Immature natural killer cell (primary cell): Measurements from ENCODE around the gene C1QB. TPM values are rescaled to one million over a fixed set of nuclear protein-coding genes. Genes with fewer than 3 reads are reported as not detected.

Source experiments
- DNase-seq, 3 donors: peaks; one replicate each; pipeline ENCODE4 v3.0.0; 2022; ENCODE audit warnings: mixed read lengths in 1 of 3
- H3K27ac Mint-ChIP-seq, 6 donors: one replicate each; pipeline ENCODE4 v1.8.0; 2020; ENCODE audit warnings: mixed read lengths in 6 of 6, mild to moderate bottlenecking in 5 of 6, inconsistent platforms in 4 of 6, moderate library complexity in 3 of 6
- H3K27me3 Mint-ChIP-seq, 3 donors: one replicate each; pipeline ENCODE4 v1.8.0; 2020 to 2021; ENCODE audit warnings: low read depth in 3 of 3, mild to moderate bottlenecking in 3 of 3, mixed read lengths in 3 of 3, moderate library complexity in 3 of 3, inconsistent platforms in 1 of 3
- H3K36me3 Mint-ChIP-seq, 3 donors: one replicate each; pipeline ENCODE4 v1.8.0; 2020; ENCODE audit warnings: mixed read lengths in 3 of 3, inconsistent platforms in 2 of 3, mild to moderate bottlenecking in 2 of 3
- H3K4me1 Mint-ChIP-seq, 2 donors: one replicate each; pipeline ENCODE4 v1.8.0; 2020; ENCODE audit warnings: inconsistent platforms in 2 of 2, mild to moderate bottlenecking in 2 of 2, mixed read lengths in 2 of 2, moderate library complexity in 1 of 2
- H3K4me3 Mint-ChIP-seq, 5 donors: one replicate each; pipeline ENCODE4 v1.8.0; 2020; ENCODE audit warnings: mild to moderate bottlenecking in 5 of 5, mixed read lengths in 5 of 5, inconsistent platforms in 3 of 5, moderate library complexity in 3 of 5
- H3K9me3 Mint-ChIP-seq, 6 donors: one replicate each; pipeline ENCODE4 v1.8.0; 2020; ENCODE audit warnings: mild to moderate bottlenecking in 6 of 6, mixed read lengths in 6 of 6, inconsistent platforms in 4 of 6, moderate library complexity in 3 of 6
- polyA plus RNA-seq, 3 donors: library from polyadenylated mRNA; unstranded; fragments of 300-500 nt; fragmentation: Illumina TruSeq; gene quantifications; one replicate each; pipeline ENCODE4 v1.2.3, GENCODE V29; 2021

Gene C1QB
- polyA plus RNA-seq, 3 donors from 2014 or later: not detected

DNA sequence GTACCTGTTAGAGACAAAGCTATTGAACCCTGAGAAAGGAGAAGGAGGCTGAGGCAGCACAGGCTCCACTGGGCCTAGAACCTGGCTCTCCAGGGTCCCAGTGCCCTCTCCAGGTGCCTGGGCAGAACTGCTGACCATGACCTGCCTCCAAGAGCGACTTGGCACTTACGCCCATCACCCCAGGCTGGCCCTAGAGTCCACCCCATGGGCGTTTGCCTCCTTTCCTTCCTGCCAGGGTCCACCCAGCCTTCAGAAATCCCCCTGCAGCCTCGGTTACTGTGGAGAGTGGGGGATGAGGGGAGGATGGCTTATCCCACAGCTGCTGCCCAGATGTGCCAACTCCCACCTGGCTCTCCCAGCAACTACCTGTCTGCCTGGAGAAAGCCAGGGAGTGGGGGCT lies 31.3 kb upstream of the C1QB start:
- H3K27me3 Mint-ChIP-seq: peaks cover 3 to 24% (median 10%) of the 10 kb centered on the region in 3 donors
- H3K9me3 Mint-ChIP-seq: peaks cover 0 to 2% (median 0%) of the 10 kb centered on the region in 6 donors
- peaks cover 0 to 3% of the 10 kb centered on the region in 2 donors for H3K4me1 Mint-ChIP-seq
- H3K4me3 Mint-ChIP-seq: no peak overlapping the region
- H3K27ac Mint-ChIP-seq: no peak overlapping the region
- no peak for DNase-seq
- H3K36me3 Mint-ChIP-seq: no peaks in the 10 kb centered on the region

DNA sequence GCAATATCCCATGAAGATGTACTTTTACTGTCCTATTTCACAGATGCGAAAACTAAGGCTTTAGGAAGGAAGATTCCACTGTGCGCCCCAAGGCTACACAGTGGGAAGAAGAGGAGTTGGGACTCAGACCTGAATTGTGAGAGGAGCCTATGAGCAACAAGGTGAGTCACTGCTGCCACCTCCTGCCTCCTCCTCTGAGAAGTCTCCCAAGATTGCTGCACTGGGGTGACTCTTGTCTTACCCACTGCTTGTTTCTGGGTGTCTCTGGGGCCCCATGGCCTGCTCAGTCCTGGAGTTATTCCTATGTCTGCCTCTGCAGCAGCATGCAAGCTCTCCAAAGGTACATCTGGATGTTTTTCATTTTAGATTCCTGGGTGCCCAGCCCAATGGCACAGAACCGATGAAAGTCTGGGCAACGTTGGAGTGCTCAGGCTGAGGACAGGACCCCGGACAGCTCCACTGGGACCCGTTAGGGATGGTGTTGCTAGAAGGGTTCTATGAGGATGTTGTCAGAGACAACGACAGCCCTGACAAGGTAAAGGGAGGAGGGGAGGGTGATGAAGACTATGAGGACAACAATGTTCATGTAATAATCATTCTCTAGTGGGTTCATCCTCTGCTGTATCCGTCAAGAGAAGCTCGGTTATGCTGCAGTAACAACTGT lies 27.6 kb upstream of the C1QB start:
- no peak overlapping the region for H3K4me3 Mint-ChIP-seq
- no peaks in the 10 kb centered on the region for H3K36me3 Mint-ChIP-seq
- H3K27me3 Mint-ChIP-seq: peaks cover 5 to 23% (median 11%) of the 10 kb centered on the region in 3 donors
- H3K27ac Mint-ChIP-seq: no peak overlapping the region
- peaks cover 0 to 2% (median 0%) of the 10 kb centered on the region in 6 donors for H3K9me3 Mint-ChIP-seq
- DNase-seq: no peak
- no peaks in the 10 kb centered on the region for H3K4me1 Mint-ChIP-seq

DNA sequence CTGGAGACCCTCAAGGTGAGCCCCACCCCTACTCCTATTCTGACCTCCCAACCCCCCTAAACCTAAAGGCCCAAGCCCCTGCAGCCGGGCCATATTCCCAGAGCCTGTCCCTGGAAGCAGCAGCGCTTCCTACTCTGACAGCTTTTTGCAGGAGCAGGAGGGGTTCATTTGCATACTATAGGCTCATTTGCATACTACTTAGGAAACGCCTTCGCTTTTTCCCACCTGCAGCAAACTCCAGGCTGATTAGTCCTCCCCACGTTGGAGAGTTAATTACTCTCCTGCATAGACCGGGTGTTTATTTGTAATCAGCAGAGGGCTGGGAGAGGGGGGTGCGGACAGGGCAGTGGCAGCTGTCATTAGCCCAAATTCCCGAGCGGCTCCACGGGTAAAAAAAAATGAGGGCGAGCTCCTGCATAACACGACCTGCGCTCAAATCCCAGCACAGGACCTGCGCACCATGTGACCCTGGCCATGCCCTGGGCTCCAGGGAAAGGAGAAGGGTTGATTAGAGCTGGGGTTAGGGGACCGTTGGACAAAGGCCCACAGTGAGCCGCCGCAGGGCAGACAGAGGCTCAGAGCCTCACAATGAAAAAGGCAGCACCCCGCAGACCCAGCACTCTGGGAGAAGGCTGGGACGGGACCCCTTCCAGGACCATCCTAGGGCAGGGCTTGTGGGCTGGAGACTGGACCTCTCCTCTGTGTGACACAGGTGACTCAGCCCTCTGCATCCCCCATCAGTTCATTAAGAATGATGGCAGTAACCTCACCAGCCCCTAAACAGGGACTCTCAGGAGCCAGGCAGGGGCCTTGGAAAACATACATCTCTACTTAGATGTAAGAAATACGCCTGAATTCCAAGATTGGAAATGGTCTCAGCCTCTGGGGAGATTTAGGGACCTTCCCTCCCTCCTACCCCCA lies 26.5 kb upstream of the C1QB start:
- Mint-ChIP-seq H3K4me3 (no peak overlapping the region), H3K36me3 (no peaks in the 10 kb centered on the region), H3K27ac (no peak overlapping the region), H3K27me3 (peaks cover 4 to 25% (median 12%) of the 10 kb centered on the region in 3 donors), H3K9me3 (peaks cover 0 to 2% (median 0%) of the 10 kb centered on the region in 6 donors), H3K4me1 (no peaks in the 10 kb centered on the region)
- no peak for DNase-seq

DNA sequence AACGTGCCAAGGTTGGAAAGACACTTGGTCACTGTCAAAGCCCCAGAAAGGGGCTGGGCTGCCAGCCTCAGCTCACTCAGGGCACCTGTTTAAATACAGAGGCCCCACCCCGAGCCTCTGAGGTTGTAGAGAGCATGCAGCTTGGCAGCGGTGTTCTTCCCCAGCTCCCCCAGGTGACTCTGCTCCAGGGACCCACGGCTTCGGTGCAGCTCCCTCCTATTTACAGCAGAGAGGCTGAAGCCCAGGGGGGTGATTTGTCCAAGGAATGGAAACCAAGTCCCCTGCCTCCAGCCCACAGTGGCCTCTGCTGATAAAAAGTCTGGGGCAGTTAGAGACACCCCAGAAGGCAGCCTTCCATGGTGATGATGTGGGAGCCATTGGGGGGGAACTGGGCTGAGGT lies 25.7 kb upstream of the C1QB start:
- Mint-ChIP-seq H3K27ac (no peak overlapping the region), H3K4me1 (no peaks in the 10 kb centered on the region), H3K4me3 (no peak overlapping the region), H3K36me3 (no peaks in the 10 kb centered on the region), H3K27me3 (peaks cover 4 to 22% (median 18%) of the 10 kb centered on the region in 3 donors), H3K9me3 (peaks cover 0 to 2% (median 0%) of the 10 kb centered on the region in 6 donors)
- DNase-seq: no peak

DNA sequence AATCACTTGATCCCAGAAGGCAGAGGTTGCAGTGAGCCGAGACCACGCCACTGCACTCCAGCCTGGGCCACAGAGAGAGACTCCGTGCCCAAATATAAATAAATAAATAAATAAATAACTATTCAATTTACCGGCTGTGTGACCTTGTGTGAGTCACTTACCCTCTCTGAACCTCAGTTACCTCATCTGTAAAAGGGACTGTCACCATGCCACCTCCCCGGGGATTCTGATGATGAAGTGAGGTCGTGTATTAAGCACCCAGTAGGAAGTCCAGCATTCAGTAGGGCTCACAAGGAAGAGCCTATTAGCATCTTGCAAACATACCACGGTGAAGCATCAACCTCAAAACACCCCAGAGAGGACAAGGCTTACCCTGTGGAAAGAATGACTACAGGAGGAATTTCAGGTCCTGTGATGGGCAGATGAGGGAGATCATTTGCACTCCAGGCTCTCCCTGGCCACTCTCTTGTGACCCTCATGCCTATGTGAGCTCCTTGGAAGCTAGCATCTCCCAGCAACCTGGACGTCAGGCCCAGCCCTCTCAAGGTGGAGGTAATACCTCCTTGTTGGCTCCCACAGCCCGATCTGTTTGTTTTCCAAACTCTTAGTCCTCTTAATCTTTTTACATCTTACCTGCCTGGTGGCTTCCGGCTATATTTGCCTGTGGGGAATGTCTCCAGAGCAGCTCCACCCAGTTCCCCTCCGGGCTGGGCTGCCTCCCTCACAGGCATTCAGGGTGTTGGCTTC lies 24.2 kb upstream of the C1QB start:
- Mint-ChIP-seq H3K9me3 (peaks cover 0 to 2% (median 0%) of the 10 kb centered on the region in 6 donors), H3K4me1 (peaks cover 0 to 5% of the 10 kb centered on the region in 2 donors), H3K27me3 (peaks cover 4 to 16% (median 15%) of the 10 kb centered on the region in 3 donors), H3K4me3 (no peak overlapping the region), H3K36me3 (no peaks in the 10 kb centered on the region), H3K27ac (no peak overlapping the region)
- no peak for DNase-seq

DNA sequence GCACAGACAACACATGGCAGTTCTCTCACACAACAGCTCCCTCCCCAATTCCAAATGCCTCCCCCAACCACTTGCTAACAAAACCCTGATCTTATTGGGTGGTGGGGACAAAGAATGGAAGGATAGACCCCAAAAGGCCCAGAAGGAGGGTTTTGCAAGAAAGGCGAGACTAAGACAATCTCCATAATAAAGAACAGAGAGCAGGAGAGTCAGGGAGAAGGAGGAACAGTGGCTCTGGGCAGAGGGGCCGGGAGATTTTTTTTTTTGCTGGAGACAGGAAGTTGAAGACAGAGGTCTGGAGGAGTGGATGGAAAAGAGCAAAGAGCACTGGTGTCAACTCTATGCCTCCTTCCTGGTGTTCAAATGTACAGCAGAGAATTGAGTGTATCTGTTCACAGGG lies 23.1 kb upstream of the C1QB start:
- no peak for DNase-seq
- no peaks in the 10 kb centered on the region for H3K36me3 Mint-ChIP-seq
- no peak overlapping the region for H3K4me3 Mint-ChIP-seq
- peaks cover 2 to 12% (median 11%) of the 10 kb centered on the region in 3 donors for H3K27me3 Mint-ChIP-seq
- no peak overlapping the region for H3K27ac Mint-ChIP-seq
- H3K4me1 Mint-ChIP-seq: peaks cover 0 to 7% of the 10 kb centered on the region in 2 donors
- H3K9me3 Mint-ChIP-seq: peaks cover 0 to 2% (median 0%) of the 10 kb centered on the region in 6 donors

DNA sequence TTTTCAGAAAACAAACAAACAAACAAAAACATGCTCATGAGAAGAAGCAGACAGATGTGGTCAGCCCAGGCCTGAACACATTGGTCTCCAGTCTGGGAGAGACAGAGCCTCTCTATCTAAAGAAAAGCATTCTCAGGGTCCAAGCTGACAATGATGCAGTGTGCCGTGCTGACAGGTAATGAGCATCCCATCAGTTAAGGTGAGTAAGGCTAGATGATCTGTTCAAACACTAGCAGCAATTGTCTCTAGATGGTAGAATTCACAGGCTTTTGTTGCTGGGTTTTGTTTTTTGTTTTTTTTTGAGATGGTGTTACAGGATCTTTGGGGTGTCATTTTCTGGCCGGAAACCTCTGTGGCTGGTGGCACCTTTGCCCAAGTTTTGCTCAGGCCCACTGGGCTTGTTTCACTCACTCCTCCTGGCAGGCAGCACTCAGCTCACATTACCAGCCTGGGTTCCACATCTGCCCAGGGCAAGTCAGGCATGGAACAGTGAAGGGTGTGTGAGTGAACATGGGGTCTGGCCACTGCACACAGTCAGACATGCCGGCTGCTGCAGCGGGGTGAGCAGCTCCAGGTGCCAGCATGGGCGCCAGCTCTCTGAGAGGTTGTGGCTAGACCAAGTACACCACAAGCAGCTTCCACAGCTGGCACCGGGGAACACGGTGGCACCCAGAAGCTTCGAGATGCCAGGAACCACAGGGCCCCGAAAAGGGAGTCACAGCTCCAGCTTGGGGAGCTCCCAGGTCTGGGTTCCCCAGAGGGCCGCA lies 19.2 kb upstream of the C1QB start:
- peak; percentile 16 to 58 (median 32) for DNase-seq
- Mint-ChIP-seq H3K27ac (peak overlapping the region in 3 of 6 donors; percentile 18 to 58 (median 24)), H3K4me3 (peak overlapping the region; percentile 13 to 62 (median 45)), H3K9me3 (no peaks in the 10 kb centered on the region), H3K4me1 (peaks cover 0 to 7% of the 10 kb centered on the region in 2 donors), H3K36me3 (no peaks in the 10 kb centered on the region), H3K27me3 (peaks cover 1 to 12% (median 5%) of the 10 kb centered on the region in 3 donors)

DNA sequence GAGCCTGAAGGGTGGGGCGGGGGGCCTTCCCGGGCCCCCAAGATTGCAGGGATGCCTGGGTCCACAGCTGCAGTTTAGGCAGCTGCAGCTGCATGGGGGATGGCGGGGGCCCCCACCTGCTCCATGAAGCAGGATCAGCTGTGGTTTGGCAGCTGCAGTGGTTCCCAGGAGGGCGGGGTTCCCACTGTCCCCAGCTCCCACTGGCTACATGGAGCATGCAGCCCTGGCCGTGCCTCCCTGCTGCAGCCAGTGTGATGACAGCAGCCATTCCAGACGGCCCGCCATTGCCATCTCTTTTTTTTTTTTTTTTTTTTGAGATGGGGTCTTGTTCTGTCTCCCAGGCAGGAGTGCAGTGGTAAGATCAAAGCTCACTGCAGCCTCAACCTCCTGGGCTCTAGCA lies 17.6 kb upstream of the C1QB start:
- no peaks in the 10 kb centered on the region for H3K9me3 Mint-ChIP-seq

DNA sequence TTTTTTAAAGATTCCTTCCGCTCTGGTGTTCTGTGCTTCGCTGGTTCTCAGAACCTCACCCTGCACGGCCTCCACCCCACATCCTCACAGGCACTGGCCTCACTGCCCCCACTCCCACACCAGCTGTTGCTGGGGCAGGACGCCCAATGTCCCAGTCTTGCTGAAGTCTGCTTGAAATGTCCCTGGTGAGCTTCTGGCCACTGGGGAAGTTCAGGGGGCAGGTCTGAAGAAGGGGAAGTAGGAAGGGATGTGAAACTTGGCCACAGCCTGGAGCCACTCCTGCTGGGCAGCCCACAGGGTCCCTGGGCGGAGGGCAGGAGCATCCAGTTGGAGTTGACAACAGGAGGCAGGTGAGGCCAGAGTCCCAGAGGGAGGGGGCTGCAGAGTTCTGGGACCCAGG lies 16.7 kb upstream of the C1QB start, which contains the start of gene C1QA:
Gene C1QA (plus strand): TSS at position 276 of the 400 bp plus-strand sequence. CDS start 989 bp downstream, outside the sequence.
- H3K27ac Mint-ChIP-seq: no peak within 1 kb of the TSS

More for the DNA sequence above, 17.6 kb upstream of the C1QB start:
- H3K4me1 Mint-ChIP-seq: peaks cover 0 to 7% of the 10 kb centered on the region in 2 donors
- peaks cover 1 to 9% (median 5%) of the 10 kb centered on the region in 3 donors for H3K27me3 Mint-ChIP-seq
- no peak overlapping the region for H3K4me3 Mint-ChIP-seq
- H3K36me3 Mint-ChIP-seq: no peaks in the 10 kb centered on the region
- DNase-seq: no peak
- no peak overlapping the region for H3K27ac Mint-ChIP-seq

DNA sequence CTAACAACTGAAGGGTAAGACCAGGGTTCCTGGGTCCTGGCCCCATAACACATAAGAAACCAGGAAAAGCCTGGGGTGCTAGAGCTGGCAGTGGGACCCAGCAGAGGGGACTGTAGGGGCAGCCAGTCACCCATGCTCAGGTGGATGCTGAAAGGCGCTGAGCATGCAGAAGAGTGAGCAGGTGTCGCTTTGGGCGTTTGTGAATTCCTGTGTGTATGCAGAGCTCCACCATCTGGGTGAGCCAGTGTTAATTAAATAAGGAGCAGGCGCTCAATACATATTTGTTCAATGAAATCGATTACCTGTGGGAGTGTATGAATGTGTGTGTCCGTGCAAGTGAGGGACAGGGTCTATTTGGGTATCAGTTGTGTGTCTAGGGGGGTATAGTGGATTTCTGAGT lies 16.1 kb upstream of the C1QB start:
- no peak for DNase-seq

More for the DNA sequence above, 16.7 kb upstream of the C1QB start, which contains the start of gene C1QA:
- peaks cover 1 to 9% (median 3%) of the 10 kb centered on the region in 3 donors for H3K27me3 Mint-ChIP-seq
- peaks cover 0 to 7% of the 10 kb centered on the region in 2 donors for H3K4me1 Mint-ChIP-seq
- H3K9me3 Mint-ChIP-seq: no peaks in the 10 kb centered on the region
- no peak within 1 kb of the TSS for H3K4me3 Mint-ChIP-seq
- no peak for DNase-seq
- H3K36me3 Mint-ChIP-seq: no peaks in the 10 kb centered on the region

DNA sequence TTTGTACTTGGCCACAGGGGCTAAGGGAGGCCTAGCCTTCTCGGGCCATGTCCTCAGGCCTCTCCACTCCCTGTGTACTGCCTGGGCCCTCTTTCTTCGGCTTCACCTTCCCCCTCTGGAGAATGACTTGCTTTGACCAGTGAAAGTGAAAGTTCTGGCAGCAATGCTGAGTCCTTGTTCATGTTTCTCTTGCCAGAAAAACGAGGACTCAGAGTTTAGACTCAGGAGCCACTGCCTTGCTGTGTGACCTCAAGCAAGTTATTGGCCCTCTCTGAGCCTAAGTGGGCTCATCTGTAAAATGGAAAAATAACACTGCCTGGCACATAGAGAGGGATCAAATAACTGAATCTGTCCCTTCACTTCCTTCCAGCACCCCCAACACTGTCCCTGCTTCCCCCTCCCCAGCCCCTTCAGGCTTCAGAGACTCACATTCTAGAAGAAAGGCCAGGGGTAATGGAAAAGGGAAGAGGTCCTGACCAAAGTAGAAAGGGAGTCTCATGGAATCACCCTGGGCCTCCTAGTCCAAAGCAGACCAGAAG lies 15.1 kb upstream of the C1QB start:
- Mint-ChIP-seq H3K36me3 (no peaks in the 10 kb centered on the region), H3K27ac (no peak overlapping the region), H3K4me3 (no peak overlapping the region), H3K9me3 (no peaks in the 10 kb centered on the region), H3K4me1 (peaks cover 0 to 7% of the 10 kb centered on the region in 2 donors), H3K27me3 (peaks cover 1 to 3% (median 3%) of the 10 kb centered on the region in 3 donors)
- no peak for DNase-seq

More for the DNA sequence above, 16.1 kb upstream of the C1QB start:
- Mint-ChIP-seq H3K27ac (no peak overlapping the region), H3K9me3 (no peaks in the 10 kb centered on the region), H3K4me1 (peaks cover 0 to 7% of the 10 kb centered on the region in 2 donors), H3K36me3 (no peaks in the 10 kb centered on the region), H3K4me3 (no peak overlapping the region), H3K27me3 (peaks cover 1 to 6% (median 3%) of the 10 kb centered on the region in 3 donors)

DNA sequence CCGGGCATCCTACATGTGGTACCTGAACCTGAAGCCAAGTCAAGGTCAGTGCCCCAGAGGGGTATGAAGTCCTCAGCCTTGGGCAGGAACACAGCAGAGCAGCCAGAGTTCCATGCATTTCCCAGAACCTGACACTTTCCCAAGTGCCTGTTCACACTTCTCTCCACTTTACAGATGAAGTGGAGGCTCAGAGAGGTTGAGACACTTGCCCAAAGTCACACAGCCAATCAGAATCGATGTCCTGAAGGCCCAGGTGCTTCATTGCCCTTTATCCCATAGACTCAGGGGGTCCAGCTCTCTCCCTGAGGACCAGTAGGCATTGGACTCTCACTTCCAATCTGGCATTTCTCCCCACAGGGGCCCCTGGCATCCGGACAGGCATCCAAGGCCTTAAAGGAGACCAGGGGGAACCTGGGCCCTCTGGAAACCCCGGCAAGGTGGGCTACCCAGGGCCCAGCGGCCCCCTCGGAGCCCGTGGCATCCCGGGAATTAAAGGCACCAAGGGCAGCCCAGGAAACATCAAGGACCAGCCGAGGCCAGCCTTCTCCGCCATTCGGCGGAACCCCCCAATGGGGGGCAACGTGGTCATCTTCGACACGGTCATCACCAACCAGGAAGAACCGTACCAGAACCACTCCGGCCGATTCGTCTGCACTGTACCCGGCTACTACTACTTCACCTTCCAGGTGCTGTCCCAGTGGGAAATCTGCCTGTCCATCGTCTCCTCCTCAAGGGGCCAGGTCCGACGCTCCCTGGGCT lies 14.4 kb upstream of the C1QB start:
- H3K27ac Mint-ChIP-seq: no peak overlapping the region
- peaks cover 0 to 4% of the 10 kb centered on the region in 2 donors for H3K4me1 Mint-ChIP-seq
- no peaks in the 10 kb centered on the region for H3K36me3 Mint-ChIP-seq
- no peak overlapping the region for H3K4me3 Mint-ChIP-seq
- peaks cover 1 to 3% (median 3%) of the 10 kb centered on the region in 3 donors for H3K27me3 Mint-ChIP-seq
- DNase-seq: no peak
- no peaks in the 10 kb centered on the region for H3K9me3 Mint-ChIP-seq
